Glomerular endothelial cell (primary cell): Measurements from ENCODE around the gene SPACA7. TPM values are rescaled to one million over a fixed set of nuclear protein-coding genes. Genes with fewer than 3 reads are reported as not detected.
"Not testable (repeated sequence)": the region's sequence is repeated elsewhere in the genome, so short reads cannot be mapped to it uniquely, and the experiment has no call there.

Experiments
- DNase-seq: peaks from one replicate; pipeline ENCODE4 v3.0.0-alpha.2; 2011; ENCODE audit warnings: low read depth, low spot score; ENCODE audit errors: extremely low read depth
- total RNA-seq: library from RNA; depleted of rRNA; stranded (reverse); fragments of >200 nt; gene quantifications from 2 replicates; pipeline ENCODE4 v1.2.3, GENCODE V29; 2015

SPACA7 gene
- total RNA-seq, 1 donor from 2014 or later, result not detected

DNA sequence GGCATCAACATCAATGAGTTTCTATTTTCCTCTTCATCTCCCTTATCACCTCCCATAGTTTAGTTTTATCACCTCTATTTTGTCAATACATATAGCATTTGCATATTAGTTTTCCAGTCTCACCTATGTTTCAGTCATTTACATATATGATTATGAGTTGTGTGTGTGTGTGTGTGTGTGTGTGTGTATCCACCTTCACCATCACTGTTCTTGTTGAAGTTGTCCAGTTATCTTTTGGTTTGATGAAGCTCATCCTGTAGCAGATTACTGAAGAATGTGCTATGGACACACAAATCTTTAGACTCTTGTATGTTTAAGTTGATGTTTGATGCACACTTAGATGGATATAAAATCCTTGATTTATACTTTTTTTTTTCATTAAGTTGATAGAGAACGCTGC, 40.5 kb downstream of the SPACA7 start:
- DNase-seq, result no peak

DNA sequence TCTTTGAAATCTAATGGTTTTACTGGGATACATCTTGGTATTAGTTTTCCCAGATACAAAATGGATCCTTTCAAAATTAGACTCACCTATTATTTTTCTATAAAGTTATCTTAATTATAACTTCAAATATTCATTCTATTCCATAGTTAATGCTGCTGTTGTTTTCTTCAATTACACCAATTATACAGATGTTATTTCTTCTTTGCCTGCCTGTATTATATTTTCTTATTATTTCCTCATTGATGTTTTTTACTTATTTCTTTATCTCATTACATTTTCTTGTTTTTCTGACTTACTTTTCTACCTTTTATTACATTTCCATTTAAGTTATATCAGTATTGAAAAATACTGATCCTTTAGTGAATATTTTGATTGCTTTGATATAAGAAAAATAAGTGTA, 40.9 kb downstream of the SPACA7 start:
- no peak for DNase-seq

GRCh38 chr13:112424098-112424497, 47.9 kb downstream of the SPACA7 start:
- DNase-seq, result no peak

DNA sequence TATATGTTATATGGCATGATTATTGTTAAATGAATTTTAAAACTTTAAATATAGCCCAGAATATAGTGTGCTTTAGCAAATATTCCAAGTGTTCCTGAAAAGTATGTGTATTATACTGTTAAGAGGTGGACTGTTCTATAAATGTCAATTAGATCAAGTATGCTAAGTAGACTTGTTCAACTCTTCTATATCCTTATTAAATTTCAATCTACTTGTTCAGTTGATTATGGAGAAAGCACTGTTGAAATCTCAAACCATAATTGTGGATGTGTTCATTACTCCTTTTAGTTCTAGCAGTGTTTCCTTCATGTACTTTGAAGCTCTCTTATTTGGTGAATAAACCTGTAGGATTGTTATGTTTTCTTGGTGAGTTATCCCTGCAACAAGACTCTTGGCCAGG, 52.5 kb downstream of the SPACA7 start:
- no peak for DNase-seq

DNA sequence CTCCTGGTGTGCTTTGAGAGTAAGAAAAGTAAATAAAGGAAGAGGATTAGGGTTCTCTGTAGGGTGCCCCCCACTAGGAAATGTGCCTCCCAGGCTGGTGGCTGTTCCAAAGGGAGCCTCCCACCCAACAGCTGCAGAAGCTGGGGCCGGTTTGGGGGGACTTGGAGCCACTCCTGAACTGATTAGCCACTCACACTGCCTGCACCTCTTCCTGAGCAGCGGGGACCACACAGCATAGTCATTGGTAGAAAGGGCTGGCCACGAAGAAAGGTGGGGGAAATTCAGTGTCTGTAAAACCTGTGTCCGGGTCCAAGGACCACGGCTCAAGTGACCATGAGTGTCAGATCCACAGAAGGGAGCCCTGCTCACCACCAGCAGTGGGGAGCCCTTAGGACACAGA, 55.6 kb downstream of the SPACA7 start:
- DNase-seq, result no peak

DNA sequence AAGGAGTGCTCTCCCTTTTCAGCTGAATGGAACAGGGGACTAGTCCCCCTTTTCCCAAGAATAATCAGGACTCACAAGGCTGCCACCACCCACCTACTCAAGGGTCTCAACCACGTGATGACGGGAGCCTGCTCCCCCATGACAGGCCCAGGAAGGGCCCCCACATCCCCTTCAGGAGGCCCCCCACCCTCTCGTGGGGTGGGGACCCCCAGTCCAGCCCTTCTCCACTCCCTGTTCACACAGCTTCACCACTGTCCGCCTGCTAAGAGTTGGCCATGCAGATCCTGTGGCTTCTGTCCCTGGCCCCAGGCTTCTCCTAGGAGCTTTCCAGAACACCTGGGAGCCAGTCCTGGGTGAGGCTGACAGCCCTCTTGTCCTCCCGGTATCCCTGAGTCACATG, 56.6 kb downstream of the SPACA7 start:
- not testable (repeated sequence) for DNase-seq

DNA sequence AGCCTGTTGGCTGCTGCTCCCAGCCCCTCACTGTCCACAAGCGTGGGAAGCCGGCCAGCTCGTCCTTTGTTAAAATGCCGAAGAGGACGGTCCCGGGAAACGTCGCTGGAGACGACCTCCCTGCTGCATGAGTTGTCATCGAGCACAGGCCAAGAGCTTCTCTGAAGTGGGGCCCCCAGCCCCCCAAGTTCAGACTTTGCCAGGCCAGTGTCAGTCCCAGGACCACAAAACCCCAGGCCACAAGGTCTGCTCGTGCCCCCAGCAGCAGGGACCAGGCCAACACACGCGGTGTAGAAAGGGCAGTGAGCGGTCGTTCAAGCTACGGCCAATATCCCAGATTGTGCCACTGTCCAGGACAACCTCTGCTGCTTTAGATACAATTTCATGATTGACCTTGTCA, 57.4 kb downstream of the SPACA7 start:
- DNase-seq, result not testable (repeated sequence)

GRCh38 chr13:112434032-112434431, 57.9 kb downstream of the SPACA7 start:
- no peak for DNase-seq

- no peak for DNase-seq
Measured at GRCh38 chr13:112434937-112435523, 58.9 kb downstream of the SPACA7 start.

DNA sequence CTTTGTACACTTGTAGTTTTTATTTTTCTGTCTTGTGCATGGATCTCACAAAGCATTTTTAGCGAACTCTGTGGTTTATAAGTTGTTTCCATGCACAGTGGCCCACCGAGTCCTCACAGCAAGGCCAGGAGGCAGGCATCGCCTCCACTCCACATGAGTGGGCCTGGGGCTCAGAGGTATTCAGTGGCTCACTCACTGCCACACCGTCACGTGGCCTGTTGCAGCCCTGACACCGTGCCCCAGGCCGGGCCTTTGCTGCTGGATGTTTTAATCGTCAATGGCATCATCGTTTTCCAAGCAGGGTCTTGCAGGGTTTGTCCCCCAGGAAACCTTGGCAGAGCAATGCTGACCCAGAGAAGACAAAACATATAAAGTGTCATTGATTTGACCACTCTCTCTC, 59.8 kb downstream of the SPACA7 start:
- DNase-seq, result no peak

- DNase-seq, result no peak
Measured at GRCh38 chr13:112438094-112438493, 61.9 kb downstream of the SPACA7 start.

DNA sequence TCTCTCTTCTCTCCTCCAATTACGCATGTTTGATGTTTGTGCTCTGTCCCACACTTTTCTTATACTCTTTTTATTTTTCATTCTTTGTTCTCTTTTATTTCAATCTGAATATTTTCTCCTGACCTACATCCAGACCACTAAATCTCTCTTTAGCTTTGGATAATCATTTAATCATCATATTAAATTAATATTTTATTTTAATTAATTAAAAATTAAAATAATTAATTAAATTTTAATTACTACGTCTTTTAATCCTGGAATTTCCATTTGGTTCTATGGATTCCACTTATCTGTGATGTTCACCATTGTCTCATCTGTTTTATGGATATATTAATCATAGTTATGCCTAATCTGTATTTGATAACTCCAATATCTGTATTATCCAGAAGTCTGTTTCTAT, 62.4 kb downstream of the SPACA7 start:
- no peak for DNase-seq

DNA sequence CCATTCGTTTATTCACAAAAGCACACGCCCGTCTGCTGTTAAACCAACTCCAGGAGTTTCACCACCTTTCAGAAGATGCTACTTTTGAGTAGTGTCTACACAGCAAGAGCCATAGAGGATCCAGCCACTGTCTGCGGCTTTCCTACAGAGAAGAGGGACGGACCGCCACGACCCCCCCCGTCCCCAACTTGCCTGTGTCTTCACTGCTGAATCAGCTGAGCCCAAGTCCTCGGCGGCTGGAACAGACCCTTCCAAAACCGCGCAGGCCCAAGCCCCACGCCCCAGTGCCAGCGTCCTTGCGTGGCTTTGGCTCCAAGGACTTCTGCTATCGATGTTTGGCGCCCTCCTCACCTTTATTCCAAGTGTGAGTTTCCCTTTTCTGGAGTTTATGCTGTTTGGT, 65.1 kb downstream of the SPACA7 start:
- no peak for DNase-seq

- no peak for DNase-seq
Measured at GRCh38 chr13:112441779-112442310, 65.7 kb downstream of the SPACA7 start.

DNA sequence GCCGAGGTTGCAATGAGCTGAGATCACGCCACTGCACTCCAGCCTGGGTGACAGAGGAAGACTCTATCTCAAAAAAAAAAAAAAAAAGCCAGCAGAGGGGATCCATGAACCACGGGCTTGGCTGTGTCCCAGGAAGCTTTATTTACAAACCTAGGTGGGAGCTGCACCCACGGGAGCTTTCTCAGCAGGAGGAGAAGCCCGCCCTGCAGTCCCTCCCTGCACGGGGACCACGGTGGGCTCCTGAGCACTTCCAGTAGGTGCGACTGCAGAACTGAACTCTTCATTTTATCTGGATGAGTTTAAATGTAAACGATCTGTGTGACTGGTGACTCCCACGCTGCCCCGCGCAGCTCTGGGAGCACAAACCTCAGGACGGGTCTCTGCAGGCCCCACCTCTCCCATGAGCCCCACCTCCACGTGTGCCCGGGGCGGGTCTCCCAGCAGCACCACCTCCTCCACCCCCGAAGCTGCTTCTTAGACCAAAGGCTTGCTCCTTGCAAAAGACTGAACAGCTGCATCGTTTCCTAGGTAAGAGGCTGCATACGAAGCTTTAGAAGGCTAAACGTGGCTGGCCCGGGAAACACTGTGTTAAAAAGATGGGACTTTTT, 66.4 kb downstream of the SPACA7 start:
- DNase-seq, result no peak

DNA sequence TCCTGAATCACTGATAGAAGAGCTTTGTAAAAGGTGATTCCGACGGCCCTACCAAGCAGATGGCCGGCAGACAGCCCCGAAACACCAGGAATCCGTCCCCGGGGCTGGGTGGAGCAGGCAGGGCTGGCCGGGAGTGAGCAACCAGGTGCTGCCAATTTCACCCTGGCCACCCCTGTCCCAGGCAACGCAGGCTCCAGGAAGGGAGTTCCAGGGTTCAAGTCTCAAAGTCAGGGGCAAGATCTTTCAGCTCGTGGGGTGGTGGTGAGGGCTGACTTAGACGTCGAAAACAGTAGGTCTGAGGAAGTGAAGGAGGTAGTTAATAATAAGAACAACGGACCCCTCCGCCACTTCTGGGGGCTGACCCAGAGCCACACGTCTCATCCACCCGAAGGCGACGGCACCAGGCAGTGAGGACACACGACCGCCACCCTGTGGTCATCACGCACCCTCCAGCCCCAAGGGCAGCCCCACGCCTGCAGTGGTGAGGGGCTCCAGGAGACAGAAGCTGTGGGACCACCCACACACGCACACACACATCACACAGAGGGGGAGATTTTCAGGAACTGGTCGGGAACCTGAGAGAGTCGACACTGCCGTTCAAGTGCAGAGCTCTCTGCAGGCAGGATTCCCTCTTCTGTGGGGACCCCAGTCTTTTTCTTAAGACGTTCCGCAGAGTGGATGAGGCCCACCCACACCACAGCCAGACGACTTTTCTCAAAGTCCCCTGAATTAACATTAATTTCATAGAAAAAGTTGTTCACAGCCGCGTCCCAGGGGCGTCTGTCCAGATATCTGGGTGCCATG, 67.2 kb downstream of the SPACA7 start:
- no peak for DNase-seq

- DNase-seq, result no peak
Measured at GRCh38 chr13:112443995-112444311, 67.8 kb downstream of the SPACA7 start.

- no peak for DNase-seq
Measured at GRCh38 chr13:112444416-112445399, 68.6 kb downstream of the SPACA7 start.

GRCh38 chr13:112445411-112446271, 69.5 kb downstream of the SPACA7 start:
- DNase-seq, result no peak

- DNase-seq, result no peak
Measured at GRCh38 chr13:112446347-112446861, 70.2 kb downstream of the SPACA7 start.
